IPS DF 6.9 (cell line): ENCODE measurements around the gene HMGN5.

Experiments used
- DNase-seq: peaks from one replicate; pipeline ENCODE4 v3.0.0-alpha.2; 2013; ENCODE audit warnings: low read depth, low spot score
- H3K27ac ChIP-seq: one replicate; pipeline ENCODE4 v1.5.1; 2013; ENCODE audit warnings: low read length, control low read depth
- H3K27me3 ChIP-seq: 2 replicates; pipeline ENCODE4 v1.6.1; 2013; ENCODE audit warnings: mild to moderate bottlenecking, low read length; ENCODE audit not compliant: control insufficient read depth, insufficient read depth
- H3K36me3 ChIP-seq: 2 replicates; pipeline ENCODE4 v1.6.1; 2013; ENCODE audit warnings: low read length; ENCODE audit not compliant: control insufficient read depth, insufficient read depth
- H3K4me1 ChIP-seq: 2 replicates; pipeline ENCODE4 v1.6.1; 2013; ENCODE audit warnings: low read length; ENCODE audit not compliant: control insufficient read depth, insufficient read depth
- H3K4me3 ChIP-seq: 2 replicates; pipeline ENCODE4 v1.5.1; 2013; ENCODE audit warnings: mild to moderate bottlenecking, low read length
- H3K9me3 ChIP-seq: 2 replicates; pipeline ENCODE4 v1.6.1; 2013; ENCODE audit warnings: low read length, inconsistent platforms; ENCODE audit not compliant: control insufficient read depth, insufficient read depth
- WGBS: extraction: QIAGEN DNeasy Blood & Tissue Kit; methylation state at CpG from one replicate; pipeline ENCODE4 v1.1.7; 2013; ENCODE audit warnings: mixed read lengths, missing lambda C conversion rate; ENCODE audit not compliant: insufficient read length, insufficient coverage; 5-methylcytosine and 5-hydroxymethylcytosine counted together

HMGN5 gene

DNA sequence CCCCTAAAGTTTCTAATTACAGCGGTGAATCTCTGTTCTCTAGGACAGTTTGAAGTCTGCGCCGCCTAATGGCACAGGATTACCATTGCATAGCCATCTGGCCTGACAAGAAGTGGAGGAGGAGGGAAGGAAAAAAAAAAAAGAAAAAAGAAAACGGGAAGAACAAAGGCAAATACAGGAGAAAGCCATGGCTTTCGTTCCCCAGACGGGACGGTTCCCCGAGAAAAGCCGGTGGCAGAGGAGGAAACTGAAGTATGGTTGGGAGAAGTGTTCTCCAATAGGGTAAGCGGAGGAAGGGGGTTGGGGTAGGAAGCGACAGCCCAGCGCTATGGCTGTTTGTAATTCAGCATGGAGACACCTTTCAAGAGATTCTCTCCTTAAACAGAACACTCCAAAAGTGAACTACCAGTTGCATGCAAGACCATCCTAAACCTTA lies 80.8 kb downstream of the HMGN5 start:
- H3K27me3 ChIP-seq = no peaks in the 10 kb centered on the region
- no peak overlapping the region for H3K27ac ChIP-seq
- H3K4me3 ChIP-seq = peak overlapping the region; percentile 31; the same call in 1 of the 2 replicates
- no peaks in the 10 kb centered on the region for H3K36me3 ChIP-seq
- no peaks in the 10 kb centered on the region for H3K4me1 ChIP-seq
- DNase-seq = no peak
- WGBS = no CpG with 5 or more reads among the region's 12 CpGs
- no peaks in the 10 kb centered on the region for H3K9me3 ChIP-seq

DNA sequence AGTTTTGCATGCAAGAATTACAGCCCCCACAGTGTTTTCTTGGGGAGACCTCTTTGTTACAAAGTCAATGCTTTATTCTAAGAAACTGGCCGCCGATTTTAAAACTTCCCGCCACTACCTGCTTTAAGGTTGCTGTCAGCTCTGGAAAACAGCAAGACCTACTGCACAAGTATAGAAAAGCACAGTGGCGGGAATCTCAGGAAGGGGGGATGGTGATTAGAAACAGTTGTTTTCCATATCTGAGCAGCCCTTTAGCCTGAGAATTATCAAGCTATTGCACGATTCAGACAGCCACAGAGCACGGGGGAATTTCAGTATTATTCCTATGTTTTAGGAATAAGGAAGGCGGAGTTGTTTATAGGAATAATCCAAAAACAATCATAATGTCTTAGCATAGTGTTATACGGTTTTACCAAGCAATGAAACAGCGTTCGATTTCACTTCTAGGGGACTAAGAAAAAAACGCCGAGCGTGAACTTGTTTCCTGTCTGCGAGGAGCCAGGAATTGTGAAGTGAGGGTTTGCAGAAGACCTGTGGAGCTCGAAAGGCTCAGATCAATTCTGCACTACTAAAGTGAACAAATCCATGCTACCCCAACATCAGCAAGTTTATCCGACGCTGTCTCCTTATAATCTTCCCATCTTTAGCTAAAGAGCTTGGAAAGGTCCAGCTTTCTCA lies 81.3 kb downstream of the HMGN5 start:
- H3K36me3 ChIP-seq = no peaks in the 10 kb centered on the region
- no peak overlapping the region for H3K27ac ChIP-seq
- peak overlapping the region; percentile 31; the same call in 1 of the 2 replicates for H3K4me3 ChIP-seq
- no peaks in the 10 kb centered on the region for H3K27me3 ChIP-seq
- DNase-seq = no peak
- H3K4me1 ChIP-seq = no peaks in the 10 kb centered on the region
- no CpG with 5 or more reads among the region's 17 CpGs for WGBS
- no peaks in the 10 kb centered on the region for H3K9me3 ChIP-seq

- Histone ChIP-seq H3K9me3 (no peaks in the 10 kb centered on the region), H3K27me3 (no peaks in the 10 kb centered on the region), H3K4me3 (no peak overlapping the region), H3K36me3 (no peaks in the 10 kb centered on the region), H3K4me1 (no peaks in the 10 kb centered on the region), H3K27ac (no peak overlapping the region)
- WGBS = 100% methylated on average over 2 of the region's 2 CpGs
- DNase-seq = no peak
Measured at GRCh38 chrX:81114757-81115156, 87.0 kb downstream of the HMGN5 start.

DNA sequence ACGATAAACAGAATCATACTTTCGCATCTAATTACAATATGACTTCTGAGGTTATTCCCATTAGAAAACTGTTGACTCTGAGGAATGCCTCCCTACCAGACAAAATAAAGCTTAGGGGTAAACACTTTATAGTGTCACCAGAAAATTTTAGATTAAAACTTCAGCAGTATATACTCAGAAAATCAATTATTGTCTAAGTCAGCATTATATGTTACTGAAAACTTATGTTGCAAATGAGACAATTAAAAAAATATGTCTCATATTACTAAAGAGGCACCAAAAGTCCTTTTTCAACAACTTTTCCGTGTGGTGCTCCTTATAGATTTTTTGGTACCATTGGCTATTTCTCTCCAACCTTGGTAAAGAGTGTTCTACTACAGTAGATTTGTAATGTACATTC lies 91.4 kb downstream of the HMGN5 start:
- DNase-seq = no peak
- Histone ChIP-seq H3K4me3 (no peak overlapping the region), H3K36me3 (no peaks in the 10 kb centered on the region), H3K27ac (no peak overlapping the region), H3K27me3 (no peaks in the 10 kb centered on the region), H3K9me3 (no peaks in the 10 kb centered on the region), H3K4me1 (no peaks in the 10 kb centered on the region)
- WGBS = no CpG with 5 or more reads among the region's 3 CpGs

DNA sequence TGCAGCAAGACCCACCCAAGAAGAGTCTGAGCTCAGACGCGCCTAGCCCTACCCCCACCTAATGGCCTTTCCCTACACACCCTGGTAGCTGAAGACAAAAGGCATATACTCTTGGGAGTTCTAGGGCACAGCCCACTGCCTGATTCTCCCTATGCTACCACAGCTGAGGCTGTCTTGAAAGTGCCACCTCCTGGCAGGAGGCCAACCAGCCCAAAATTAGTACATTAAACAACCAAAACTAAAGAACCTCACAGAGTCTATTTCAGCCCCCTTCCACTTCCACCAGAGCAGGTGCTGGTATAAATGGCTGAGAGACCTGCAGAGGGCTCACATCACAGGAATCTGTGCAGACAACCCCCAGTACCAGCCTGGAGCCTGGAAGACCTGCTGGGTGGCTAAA lies 119.1 kb downstream of the HMGN5 start:
- no peak for DNase-seq
- Histone ChIP-seq H3K27ac (no peak overlapping the region), H3K27me3 (no peaks in the 10 kb centered on the region), H3K4me1 (no peaks in the 10 kb centered on the region), H3K36me3 (no peaks in the 10 kb centered on the region), H3K9me3 (no peaks in the 10 kb centered on the region; the same call in 1 of the 2 replicates), H3K4me3 (no peak overlapping the region)
- no CpG with 5 or more reads among the region's 2 CpGs for WGBS
